ENCODE data around the gene ADAMTS10. TPM values are rescaled to one million over a fixed set of nuclear protein-coding genes. Genes with fewer than 3 reads are reported as not detected.
"Not testable (repeated sequence)": the region's sequence is repeated elsewhere in the genome, so short reads cannot be mapped to it uniquely, and the experiment has no call there.

Gene ADAMTS10
- total RNA-seq, 4 donors from 2014 or later: 7.6 to 20.9 (median 14.7) TPM

DNA sequence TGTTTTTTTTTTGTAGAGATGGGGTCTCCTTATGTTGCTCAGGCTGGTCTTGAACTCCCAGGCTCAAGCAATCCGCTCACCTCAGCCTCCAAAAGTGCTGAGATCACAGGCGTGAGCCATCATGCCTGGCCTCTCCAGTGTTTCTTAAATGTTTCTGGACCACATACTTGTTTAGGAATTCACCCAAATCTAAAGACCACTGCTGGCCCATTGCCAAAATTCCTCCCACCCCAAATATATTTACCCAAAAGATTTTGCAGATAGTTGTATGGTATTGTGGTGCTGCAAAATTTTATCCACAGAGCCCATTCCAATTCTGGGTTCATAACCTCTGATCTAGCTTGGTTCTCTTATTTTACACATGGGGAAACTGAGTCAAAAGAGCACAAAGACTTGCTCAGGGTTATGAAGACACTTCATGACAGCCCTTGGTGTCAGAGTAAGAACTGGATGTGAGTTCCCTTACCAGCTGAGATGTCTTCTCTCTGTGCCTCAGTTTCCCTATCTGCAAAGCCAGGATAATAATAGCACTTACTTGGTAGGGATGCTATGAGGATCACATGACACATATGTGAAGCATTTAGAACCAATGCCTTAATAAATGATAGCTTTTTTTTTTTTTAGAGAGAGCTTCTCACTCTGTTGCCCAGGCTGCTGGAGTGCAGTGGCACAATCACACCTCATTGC is 30.8 kb upstream of the ADAMTS10 start:
- TF ChIP-seq, protein P1, sequence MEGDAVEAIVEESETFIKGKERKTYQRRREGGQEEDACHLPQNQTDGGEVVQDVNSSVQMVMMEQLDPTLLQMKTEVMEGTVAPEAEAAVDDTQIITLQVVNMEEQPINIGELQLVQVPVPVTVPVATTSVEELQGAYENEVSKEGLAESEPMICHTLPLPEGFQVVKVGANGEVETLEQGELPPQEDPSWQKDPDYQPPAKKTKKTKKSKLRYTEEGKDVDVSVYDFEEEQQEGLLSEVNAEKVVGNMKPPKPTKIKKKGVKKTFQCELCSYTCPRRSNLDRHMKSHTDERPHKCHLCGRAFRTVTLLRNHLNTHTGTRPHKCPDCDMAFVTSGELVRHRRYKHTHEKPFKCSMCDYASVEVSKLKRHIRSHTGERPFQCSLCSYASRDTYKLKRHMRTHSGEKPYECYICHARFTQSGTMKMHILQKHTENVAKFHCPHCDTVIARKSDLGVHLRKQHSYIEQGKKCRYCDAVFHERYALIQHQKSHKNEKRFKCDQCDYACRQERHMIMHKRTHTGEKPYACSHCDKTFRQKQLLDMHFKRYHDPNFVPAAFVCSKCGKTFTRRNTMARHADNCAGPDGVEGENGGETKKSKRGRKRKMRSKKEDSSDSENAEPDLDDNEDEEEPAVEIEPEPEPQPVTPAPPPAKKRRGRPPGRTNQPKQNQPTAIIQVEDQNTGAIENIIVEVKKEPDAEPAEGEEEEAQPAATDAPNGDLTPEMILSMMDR (IDR thresholded peaks at IDR 0.05): no peak
- no peak for TF ChIP-seq POLR2A (IDR thresholded peaks at IDR 0.05)
- no peaks in the 10 kb centered on the region for H3K4me1 ChIP-seq
- no peaks in the 10 kb centered on the region for H3K9me3 ChIP-seq
- intact Hi-C loops (cut with DNase I): no loop called here
- H3K27me3 ChIP-seq: no peaks in the 10 kb centered on the region
- WGBS, 2 donors: 80 to 86% methylated on average over 2 of the region's 2 CpGs
- no peaks in the 10 kb centered on the region for H3K36me3 ChIP-seq
- H3K4me3 ChIP-seq (replicated peaks in 1 of 3): no peak overlapping the region
- H3K27ac ChIP-seq: no peak overlapping the region
- no peak for DNase-seq

DNA sequence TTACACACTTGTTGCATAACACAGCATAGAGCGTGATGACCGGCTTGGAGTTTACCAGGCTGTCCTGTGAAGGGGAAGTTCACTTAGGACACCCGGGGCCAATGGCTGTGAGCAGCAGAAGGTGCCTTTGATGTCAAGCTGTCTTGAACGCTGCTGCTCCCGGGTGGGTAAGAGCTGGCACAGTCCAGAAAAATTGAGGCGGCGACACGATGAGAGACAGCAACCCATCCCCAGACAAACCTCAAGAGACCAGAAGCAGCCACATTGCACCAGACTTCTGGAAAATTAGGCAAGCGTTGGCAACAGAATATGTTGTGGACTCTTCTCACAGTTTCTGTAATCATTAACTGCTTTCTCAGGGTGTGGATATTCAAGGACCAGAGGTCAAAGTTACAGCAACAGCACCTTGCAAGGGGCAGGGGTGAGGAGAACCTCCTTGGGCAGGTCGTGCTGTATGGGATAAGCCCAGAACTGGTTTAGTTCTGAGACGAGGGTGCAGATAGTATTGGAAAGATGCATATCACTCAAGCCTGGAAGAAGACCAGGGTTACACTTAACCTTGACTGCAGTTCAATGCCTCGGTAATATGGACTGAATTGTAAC is 30.0 kb upstream of the ADAMTS10 start:
- peak in 1 of 2 donors; percentile 16 for DNase-seq
- TF ChIP-seq, protein P1 (IDR thresholded peaks at IDR 0.05): no peak
- TF ChIP-seq POLR2A (IDR thresholded peaks at IDR 0.05): no peak
- 72 to 75% methylated on average over 12 of the region's 12 CpGs for WGBS, 2 donors

DNA sequence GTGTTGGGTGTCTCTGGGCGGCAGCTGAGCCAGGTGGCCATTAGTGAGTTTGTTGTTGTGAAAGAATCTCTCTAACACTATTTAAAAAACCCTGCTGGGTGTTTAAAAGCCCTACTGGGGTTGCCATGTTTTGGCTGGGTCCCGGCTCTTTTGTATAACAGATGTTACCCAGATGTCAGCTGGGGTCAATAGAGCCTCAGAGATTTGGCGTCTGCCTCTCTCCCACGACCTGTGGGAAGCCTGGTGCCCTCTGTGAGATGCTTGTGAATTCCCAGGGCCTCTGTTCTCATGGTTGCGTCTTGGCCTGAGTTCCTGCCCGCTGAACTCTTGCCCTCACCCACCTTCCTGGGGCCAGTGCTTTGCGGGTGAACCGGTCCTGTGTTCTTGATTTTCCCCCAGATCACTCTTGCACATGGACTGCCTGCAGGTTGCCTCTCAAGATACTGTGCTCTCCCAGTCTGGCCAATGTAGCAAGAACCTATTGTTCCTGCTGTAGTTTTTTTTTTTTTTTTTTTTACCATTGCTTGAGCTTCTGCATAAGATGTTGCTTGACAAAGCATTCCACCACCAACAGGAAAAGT is 29.4 kb upstream of the ADAMTS10 start:
- intact Hi-C loops (cut with DNase I): no loop called here
- Histone ChIP-seq H3K36me3 (no peaks in the 10 kb centered on the region), H3K9me3 (no peaks in the 10 kb centered on the region), H3K27me3 (no peaks in the 10 kb centered on the region), H3K4me1 (no peaks in the 10 kb centered on the region), H3K4me3 (replicated peaks in 1 of 3) (no peak overlapping the region), H3K27ac (no peak overlapping the region)
- DNase-seq: no peak
- WGBS, 2 donors: 33 to 40% methylated on average over 8 of the region's 8 CpGs
- TF ChIP-seq POLR2A (IDR thresholded peaks at IDR 0.05): no peak
- TF ChIP-seq, protein P1 (IDR thresholded peaks at IDR 0.05): no peak

More for the DNA sequence above, 30.0 kb upstream of the ADAMTS10 start:
- no peak overlapping the region for H3K4me3 ChIP-seq (replicated peaks in 1 of 3)
- no peaks in the 10 kb centered on the region for H3K4me1 ChIP-seq
- intact Hi-C loops (cut with DNase I): no loop called here
- H3K27ac ChIP-seq: no peak overlapping the region
- H3K36me3 ChIP-seq: no peaks in the 10 kb centered on the region
- H3K27me3 ChIP-seq: no peaks in the 10 kb centered on the region
- H3K9me3 ChIP-seq: no peaks in the 10 kb centered on the region

DNA sequence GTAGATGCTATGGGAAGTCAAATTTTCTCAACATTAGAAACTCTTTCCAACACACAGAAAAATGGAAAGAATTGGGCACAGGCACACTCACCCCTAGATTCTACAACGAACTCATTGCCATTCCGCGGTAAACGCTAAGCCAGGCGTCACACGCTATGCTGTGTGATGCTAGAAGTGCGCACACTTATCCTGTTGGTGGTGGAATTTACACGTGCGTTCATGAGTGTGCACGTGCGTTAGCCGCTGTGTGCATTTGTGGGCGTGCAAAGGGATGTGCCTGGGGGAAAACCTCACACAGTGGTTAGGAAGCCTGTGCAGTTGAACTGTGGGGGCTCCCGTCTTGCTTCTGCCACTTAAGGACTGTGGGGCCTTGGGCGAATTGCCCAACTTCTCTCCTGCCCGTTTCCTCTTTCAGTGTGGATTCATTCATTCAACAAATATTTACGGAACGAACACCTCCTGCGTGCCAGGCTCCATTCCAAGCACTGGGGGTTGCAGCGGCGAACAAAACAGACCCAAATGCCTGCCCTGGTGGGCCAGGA is 27.6 kb upstream of the ADAMTS10 start:
- intact Hi-C loops (cut with DNase I): no loop called here
- Histone ChIP-seq H3K36me3 (no peaks in the 10 kb centered on the region), H3K9me3 (no peaks in the 10 kb centered on the region), H3K27me3 (no peaks in the 10 kb centered on the region), H3K4me1 (no peaks in the 10 kb centered on the region), H3K4me3 (replicated peaks in 1 of 3) (no peak overlapping the region), H3K27ac (no peak overlapping the region)
- TF ChIP-seq POLR2A (IDR thresholded peaks at IDR 0.05): no peak
- TF ChIP-seq, protein P1 (IDR thresholded peaks at IDR 0.05): no peak
- no peak for DNase-seq
- WGBS, 2 donors: 58 to 60% methylated on average over 21 of the region's 21 CpGs

DNA sequence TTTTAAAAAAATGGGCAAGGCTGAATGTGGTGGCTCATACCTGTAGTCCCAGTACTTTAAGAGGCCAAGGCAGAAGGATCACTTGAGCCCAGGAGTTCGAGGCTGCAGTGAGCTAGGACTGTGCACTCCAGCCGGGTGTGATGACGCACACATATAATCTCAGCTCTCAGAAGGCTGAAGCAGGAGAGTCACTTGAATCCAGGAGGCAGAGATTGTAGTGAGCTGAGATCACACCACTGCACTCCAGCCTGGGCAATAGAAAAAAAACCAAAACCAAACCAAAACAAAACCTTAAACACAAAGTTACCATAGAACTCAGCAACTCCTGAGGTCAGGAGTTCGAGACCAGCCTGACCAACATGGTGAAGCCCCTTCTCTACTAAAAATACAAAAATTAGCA is 26.6 kb upstream of the ADAMTS10 start:
- H3K36me3 ChIP-seq; H3K27me3 ChIP-seq; DNase-seq; H3K4me1 ChIP-seq; H3K4me3 ChIP-seq (replicated peaks in 1 of 3); intact Hi-C loops (cut with DNase I); H3K27ac ChIP-seq; H3K9me3 ChIP-seq: not testable (repeated sequence)
- WGBS, 2 donors: 52 to 56% methylated on average over 4 of the region's 4 CpGs
